Endodermal cell (in vitro differentiated cells): ENCODE measurements around the gene FREM2. TPM values are rescaled to one million over a fixed set of nuclear protein-coding genes. Genes with fewer than 3 reads are reported as not detected.

Experiments
- DNase-seq: peaks from one replicate; pipeline ENCODE4 v3.0.0-alpha.2; 2017
- H3K27ac ChIP-seq: 2 replicates; pipeline ENCODE4 v1.5.1; 2013; ENCODE audit warnings: mild to moderate bottlenecking, low read depth, low read length, moderate library complexity
- H3K27me3 ChIP-seq: 2 replicates; pipeline ENCODE4 v1.6.1; 2013; ENCODE audit warnings: mild to moderate bottlenecking, low read length, moderate library complexity; ENCODE audit not compliant: insufficient read depth, control insufficient read depth, poor library complexity, severe bottlenecking
- H3K36me3 ChIP-seq: 2 replicates; pipeline ENCODE4 v1.7.0; 2013; ENCODE audit warnings: mild to moderate bottlenecking, low read length, moderate library complexity; ENCODE audit not compliant: control insufficient read depth, insufficient read depth
- H3K4me1 ChIP-seq: one replicate; pipeline ENCODE4 v1.7.0; 2013; ENCODE audit warnings: low read length; ENCODE audit not compliant: control insufficient read depth, insufficient read depth
- H3K4me3 ChIP-seq: 2 replicates; pipeline ENCODE4 v1.5.1; 2013; ENCODE audit warnings: mild to moderate bottlenecking, low read length, moderate library complexity
- H3K9ac ChIP-seq: 2 replicates; pipeline ENCODE4 v1.6.1; 2013; ENCODE audit warnings: mild to moderate bottlenecking, low read length, moderate library complexity; ENCODE audit not compliant: poor library complexity, severe bottlenecking; ENCODE audit errors: extremely low read depth
- H3K9me3 ChIP-seq: 2 replicates; pipeline ENCODE4 v1.6.1; 2013; ENCODE audit warnings: mild to moderate bottlenecking, low read length, moderate library complexity; ENCODE audit not compliant: control insufficient read depth
- H3K27ac Mint-ChIP-seq: 2 replicates; pipeline ENCODE4 v1.8.0; 2020; ENCODE audit warnings: mixed read lengths
- H3K27me3 Mint-ChIP-seq: 2 replicates; pipeline ENCODE4 v1.8.0; 2021; ENCODE audit warnings: mild to moderate bottlenecking, mixed read lengths; ENCODE audit not compliant: insufficient read depth
- H3K36me3 Mint-ChIP-seq: 2 replicates; pipeline ENCODE4 v1.8.0; 2020; ENCODE audit warnings: low read depth, mixed read lengths
- H3K4me1 Mint-ChIP-seq: 2 replicates; pipeline ENCODE4 v1.8.0; 2020; ENCODE audit warnings: mixed read lengths
- H3K4me3 Mint-ChIP-seq: 2 replicates; pipeline ENCODE4 v1.8.0; 2020; ENCODE audit warnings: mild to moderate bottlenecking, moderate library complexity, mixed read lengths
- H3K9me3 Mint-ChIP-seq: 2 replicates; pipeline ENCODE4 v1.8.0; 2020; ENCODE audit warnings: mild to moderate bottlenecking, mixed read lengths
- WGBS, 2 experiments: methylation state at CpG; one replicate each; pipeline versions ENCODE4 v1.1.5 to v1.1.7; 2013; ENCODE audit warnings: missing lambda C conversion rate in 2 of 2, mixed read lengths in 1 of 2; ENCODE audit not compliant: insufficient coverage in 1 of 2, insufficient read length in 1 of 2; 5-methylcytosine and 5-hydroxymethylcytosine counted together
- total RNA-seq, 2 donors: library from RNA; stranded (reverse); fragmentation: NEBNext Ultra II Directional in 1 of 2; extraction: Animal tissue kit (Norgen Biotek cat#: 25700) in 1 of 2; gene quantifications; 2 replicates in 1 of 2; 3 replicates in 1 of 2; pipeline ENCODE4 v1.2.1, GENCODE V29; 2021
- TF ChIP-seq, protein P1 (sequence below): fragments of 200-600 bp; sonication (generic); conservative IDR thresholded peaks from 2 replicates; pipeline ENCODE4 v1.5.0; 2021; ENCODE audit warnings: antibody characterized with exemption, mild to moderate bottlenecking

FREM2 gene
- total RNA-seq, 2 donors from 2014 or later = 20.4 to 28.4 TPM

- H3K27me3 Mint-ChIP-seq = peaks cover 3% of the 10 kb centered on the region
- no peak overlapping the region for H3K27ac Mint-ChIP-seq
- peaks cover 17% of the 10 kb centered on the region for H3K4me1 Mint-ChIP-seq
- no peaks in the 10 kb centered on the region for H3K36me3 Mint-ChIP-seq
- Histone ChIP-seq H3K9me3 (no peaks in the 10 kb centered on the region), H3K36me3 (no peaks in the 10 kb centered on the region), H3K27ac (no peak overlapping the region), H3K27me3 (no peaks in the 10 kb centered on the region), H3K4me3 (no peak overlapping the region), H3K4me1 (peaks cover 3% of the 10 kb centered on the region), H3K9ac (no peak overlapping the region)
- TF ChIP-seq, protein P1, sequence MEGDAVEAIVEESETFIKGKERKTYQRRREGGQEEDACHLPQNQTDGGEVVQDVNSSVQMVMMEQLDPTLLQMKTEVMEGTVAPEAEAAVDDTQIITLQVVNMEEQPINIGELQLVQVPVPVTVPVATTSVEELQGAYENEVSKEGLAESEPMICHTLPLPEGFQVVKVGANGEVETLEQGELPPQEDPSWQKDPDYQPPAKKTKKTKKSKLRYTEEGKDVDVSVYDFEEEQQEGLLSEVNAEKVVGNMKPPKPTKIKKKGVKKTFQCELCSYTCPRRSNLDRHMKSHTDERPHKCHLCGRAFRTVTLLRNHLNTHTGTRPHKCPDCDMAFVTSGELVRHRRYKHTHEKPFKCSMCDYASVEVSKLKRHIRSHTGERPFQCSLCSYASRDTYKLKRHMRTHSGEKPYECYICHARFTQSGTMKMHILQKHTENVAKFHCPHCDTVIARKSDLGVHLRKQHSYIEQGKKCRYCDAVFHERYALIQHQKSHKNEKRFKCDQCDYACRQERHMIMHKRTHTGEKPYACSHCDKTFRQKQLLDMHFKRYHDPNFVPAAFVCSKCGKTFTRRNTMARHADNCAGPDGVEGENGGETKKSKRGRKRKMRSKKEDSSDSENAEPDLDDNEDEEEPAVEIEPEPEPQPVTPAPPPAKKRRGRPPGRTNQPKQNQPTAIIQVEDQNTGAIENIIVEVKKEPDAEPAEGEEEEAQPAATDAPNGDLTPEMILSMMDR = no peak
- H3K4me3 Mint-ChIP-seq = no peak overlapping the region
- 92 to 100% methylated on average over 2 to 3 of the region's 3 CpGs for WGBS, 2 experiments
- DNase-seq = no peak
- no peaks in the 10 kb centered on the region for H3K9me3 Mint-ChIP-seq
Observed at GRCh38 chr13:38868399-38868798, 181.5 kb downstream of the FREM2 start.

- Histone ChIP-seq H3K27ac (no peak overlapping the region), H3K27me3 (no peaks in the 10 kb centered on the region), H3K4me3 (no peak overlapping the region), H3K4me1 (peaks cover 3% of the 10 kb centered on the region), H3K9me3 (no peaks in the 10 kb centered on the region), H3K36me3 (no peaks in the 10 kb centered on the region), H3K9ac (no peak overlapping the region)
- 80% methylated on average over 1 to 2 of the region's 2 CpGs for WGBS, 2 experiments
- H3K4me3 Mint-ChIP-seq = no peak overlapping the region
- H3K27me3 Mint-ChIP-seq = peaks cover 7% of the 10 kb centered on the region
- no peaks in the 10 kb centered on the region for H3K9me3 Mint-ChIP-seq
- no peak overlapping the region for H3K27ac Mint-ChIP-seq
- no peak for DNase-seq
- no peaks in the 10 kb centered on the region for H3K36me3 Mint-ChIP-seq
- TF ChIP-seq, protein P1 = no peak
- H3K4me1 Mint-ChIP-seq = peaks cover 20% of the 10 kb centered on the region
Observed at GRCh38 chr13:38868870-38869269, 182.0 kb downstream of the FREM2 start.

DNA sequence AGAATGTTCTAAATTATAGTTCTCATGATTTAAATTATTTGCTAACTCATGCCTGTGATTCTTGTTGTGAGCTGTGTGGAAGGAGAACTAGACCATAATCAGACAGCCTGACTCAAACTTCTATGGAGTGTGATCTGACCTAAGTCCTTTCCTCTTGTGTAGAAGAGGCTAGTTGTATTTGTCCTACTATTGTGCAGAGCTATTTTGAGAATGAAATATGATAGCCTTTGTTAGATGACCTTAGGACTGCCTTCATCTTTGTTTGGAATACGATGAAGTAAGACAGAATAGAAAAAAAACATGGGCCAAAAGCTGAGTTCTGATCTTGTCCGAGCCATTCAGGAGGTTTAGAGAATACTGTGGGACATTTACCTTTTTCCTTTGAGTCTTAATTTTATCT, 184.4 kb downstream of the FREM2 start:
- Mint-ChIP-seq H3K4me1 (peaks cover 29% of the 10 kb centered on the region), H3K4me3 (no peak overlapping the region), H3K27me3 (peaks cover 10% of the 10 kb centered on the region), H3K9me3 (no peaks in the 10 kb centered on the region), H3K27ac (no peak overlapping the region), H3K36me3 (no peaks in the 10 kb centered on the region)
- H3K4me1 ChIP-seq = peaks cover 12% of the 10 kb centered on the region
- no peak for DNase-seq
- TF ChIP-seq, protein P1 = no peak
- H3K27me3 ChIP-seq = no peaks in the 10 kb centered on the region
- H3K4me3 ChIP-seq = no peak overlapping the region
- H3K9me3 ChIP-seq = no peaks in the 10 kb centered on the region
- 64% methylated on average over 2 of the region's 2 CpGs; no CpG with 5 or more reads in 1 of the 2 experiments for WGBS, 2 experiments
- H3K9ac ChIP-seq = no peak overlapping the region
- no peaks in the 10 kb centered on the region for H3K36me3 ChIP-seq
- no peak overlapping the region for H3K27ac ChIP-seq
